ENCODE data around the gene KRT5. TPM values are rescaled to one million over a fixed set of nuclear protein-coding genes. Genes with fewer than 3 reads are reported as not detected.

Gene KRT5
- total and polyA plus RNA-seq, 2 donors (not counting 3 experiments of a cell fraction or from before 2014, with no cell fraction given): 0.32 to 0.86 TPM

- Histone ChIP-seq H3K79me2 (ENCODE audit: control insufficient read depth, insufficient read depth, low read length) (no peaks in the 10 kb centered on the region), H3K4me2 (ENCODE audit: insufficient read depth, low read length) (no peak overlapping the region), H3K9me1 (replicated peaks; ENCODE audit: control insufficient read depth, extremely low read depth, insufficient read depth, low read length) (no peaks in the 10 kb centered on the region), H3K9me3 (replicated peaks; ENCODE audit: control insufficient read depth, insufficient read depth, low read length) (no peaks in the 10 kb centered on the region), H3K4me1 (ENCODE audit: control insufficient read depth, extremely low read depth, insufficient read depth, low read length) (no peaks in the 10 kb centered on the region), H3K27me3 (ENCODE audit: control insufficient read depth in 2 of 2, insufficient read depth in 2 of 2, low read length in 2 of 2) (no peaks in the 10 kb centered on the region), H2AFZ (ENCODE audit: low read depth, low read length) (no peak overlapping the region), H3K4me3 (replicated peaks in 1 of 3; ENCODE audit: insufficient read depth in 1 of 3, low read depth in 1 of 3, low read length in 3 of 3) (no peak overlapping the region), H3K9ac (replicated peaks; ENCODE audit: extremely low read depth, insufficient read depth, low read length) (no peak overlapping the region), H3K36me3 (ENCODE audit: control insufficient read depth in 2 of 2, extremely low read depth in 1 of 2, insufficient read depth in 2 of 2, low read length in 2 of 2) (no peaks in the 10 kb centered on the region), H3K27ac (ENCODE audit: insufficient read depth, low read depth, low read length) (no peak overlapping the region), H4K20me1 (replicated peaks; ENCODE audit: control insufficient read depth, extremely low read depth, insufficient read depth, low read length) (no peaks in the 10 kb centered on the region)
- dilution Hi-C loops (cut with MboI; ENCODE audit: extremely low pct_ligation_motif_present, low sequenced_read_pairs) (no loop called here), intact Hi-C loops (cut with micrococcal nuclease) (no loop called here)
- ChIA-PET CTCF (no interaction called here), POLR2A (no interaction called here)
- no peak for FAIRE-seq
- no peak for DNase-seq (ENCODE audit: low read depth, low spot score)
- TF ChIP-seq CTCF (IDR thresholded peaks at IDR 0.05; ENCODE audit: extremely low read depth in 1 of 2, insufficient read depth in 1 of 2, low read depth in 1 of 2, low read length in 2 of 2) (no peak), JUN (IDR thresholded peaks at IDR 0.05; ENCODE audit: borderline replicate concordance, insufficient read depth, insufficient read length, low read depth) (no peak), GATA2 (IDR thresholded peaks at IDR 0.05; ENCODE audit: insufficient read depth, insufficient read length, low read depth, low read length) (no peak), POLR2AphosphoS5 (IDR thresholded peaks at IDR 0.05; ENCODE audit: insufficient read depth, low read depth, low read length) (no peak), POLR2A (IDR thresholded peaks at IDR 0.05; ENCODE audit: low read depth, low read length) (no peak), EZH2 (IDR thresholded peaks at IDR 0.05; ENCODE audit: borderline replicate concordance, low read depth, low read length, severe bottlenecking) (no peak), MYC (IDR thresholded peaks at IDR 0.05; ENCODE audit: low read depth, low read length) (no peak), MAX (IDR thresholded peaks at IDR 0.05; ENCODE audit: insufficient read depth, insufficient read length) (no peak), FOS (IDR thresholded peaks at IDR 0.05; ENCODE audit: borderline replicate concordance, insufficient read depth, low read length) (no peak)
- no TSS peak for BruUV-seq (replicated peaks)
These were observed 13.7 kb upstream of the KRT5 start for GRCh38 chr12:52533686-52534470.
